H1 (cell line): Measurements from ENCODE around the gene SP7. TPM values are rescaled to one million over a fixed set of nuclear protein-coding genes. Genes with fewer than 3 reads are reported as not detected.

Source experiments
- CTCF ChIA-PET: fragments of 300-600 bp; sonication (Branson Sonifier 250); formaldehyde crosslinking; loops from one replicate; lab custom pipeline; 2021; ENCODE audit not compliant: partially characterized antibody; lab: Charles Lee
- POLR2A ChIA-PET: fragments of 300-600 bp; sonication (Branson Sonifier 250); formaldehyde crosslinking; loops from one replicate; lab custom pipeline; 2021; ENCODE audit warnings: inconsistent platforms; ENCODE audit not compliant: partially characterized antibody; lab: Charles Lee
- DNase-seq, 2 experiments: peaks; one replicate each; pipeline versions ENCODE4 v3.0.0 to v3.0.0-alpha.2; 2010 to 2022; ENCODE audit warnings: low spot score in 2 of 2, low read depth in 1 of 2, mixed read lengths in 1 of 2
- FAIRE-seq: peaks from 2 replicates; lab custom pipeline; 2011; peaks lifted over from hg19 to GRCh38; lab: Jason Lieb, UNC
- H2AFZ ChIP-seq: 2 replicates; pipeline ENCODE4 v1.8.1; 2012; ENCODE audit warnings: low read length, inconsistent platforms
- H2AK5ac ChIP-seq: 2 replicates; pipeline ENCODE4 v1.6.1; 2013; ENCODE audit warnings: low read depth, low read length
- H2BK120ac ChIP-seq: replicated peaks from 2 replicates; pipeline ENCODE3; 2013; ENCODE audit warnings: low read depth, low read length, inconsistent platforms
- H2BK12ac ChIP-seq: 2 replicates; pipeline ENCODE4 v1.6.1; 2013; ENCODE audit warnings: low read depth, low read length
- H2BK15ac ChIP-seq: 2 replicates; pipeline ENCODE4 v1.6.1; 2013; ENCODE audit warnings: low read length
- H2BK20ac ChIP-seq: 2 replicates; pipeline ENCODE4 v1.6.1; 2013; ENCODE audit warnings: low read length
- H2BK5ac ChIP-seq: 2 replicates; pipeline ENCODE4 v1.6.1; 2013; ENCODE audit warnings: low read depth, low read length
- H3K14ac ChIP-seq: 2 replicates; pipeline ENCODE4 v1.6.1; 2013; ENCODE audit warnings: inconsistent platforms; ENCODE audit not compliant: insufficient read length
- H3K18ac ChIP-seq: 2 replicates; pipeline ENCODE4 v1.6.1; 2013; ENCODE audit warnings: low read length; ENCODE audit errors: extremely low read depth
- H3K23ac ChIP-seq: 2 replicates; pipeline ENCODE4 v1.6.1; 2013; ENCODE audit warnings: inconsistent platforms; ENCODE audit not compliant: insufficient read length
- H3K23me2 ChIP-seq: 2 replicates; pipeline ENCODE4 v1.6.1; 2013; ENCODE audit warnings: low read depth, low read length
- H3K27ac ChIP-seq: 2 replicates; pipeline ENCODE4 v1.6.1; 2011; ENCODE audit warnings: low read depth, low read length, inconsistent platforms
- H3K27me3 ChIP-seq, 4 experiments: replicated peaks in 1 of 4; 1 replicate in 1 of 4; 2 replicates in 3 of 4; pipeline versions ENCODE4 v1.6.1 to v1.8.1; 2011 to 2013; ENCODE audit warnings: low read length in 3 of 4, mild to moderate bottlenecking in 3 of 4, inconsistent platforms in 2 of 4, mixed read lengths in 2 of 4, moderate library complexity in 1 of 4; ENCODE audit not compliant: control insufficient read depth in 3 of 4, insufficient read depth in 3 of 4; ENCODE audit errors: extremely low read depth in 1 of 4
- H3K36me3 ChIP-seq, 4 experiments: 2 replicates each; pipeline versions ENCODE4 v1.6.1 to v1.8.1; 2011 to 2013; ENCODE audit warnings: mild to moderate bottlenecking in 4 of 4, low read length in 3 of 4, moderate library complexity in 2 of 4, control low read depth in 1 of 4, inconsistent platforms in 1 of 4; ENCODE audit not compliant: insufficient read depth in 4 of 4, control insufficient read depth in 2 of 4
- H3K4ac ChIP-seq: replicated peaks from 2 replicates; pipeline ENCODE3; 2013; ENCODE audit warnings: low read length, low read depth, mixed read lengths, inconsistent platforms; ENCODE audit not compliant: insufficient read length
- H3K4me1 ChIP-seq, 4 experiments: replicated peaks in 1 of 4; 1 replicate in 1 of 4; 2 replicates in 3 of 4; pipeline versions ENCODE4 v1.6.1 to v1.8.1; 2011 to 2013; ENCODE audit warnings: low read length in 3 of 4, inconsistent platforms in 2 of 4, mixed read lengths in 1 of 4; ENCODE audit not compliant: insufficient read depth in 4 of 4, control insufficient read depth in 3 of 4
- H3K4me2 ChIP-seq, 2 experiments: 2 replicates each; pipeline versions ENCODE4 v1.6.1 to v1.8.1; 2011 to 2013; ENCODE audit warnings: low read depth in 2 of 2, low read length in 2 of 2, control low read depth in 1 of 2, inconsistent platforms in 1 of 2, mild to moderate bottlenecking in 1 of 2; ENCODE audit not compliant: insufficient read depth in 1 of 2
- H3K4me3 ChIP-seq, 4 experiments: fragments of 200-600, 300-600 bp in 1 of 4; sonication (generic), shearing (Covaris generic), sonication (Bioruptor Twin) in 1 of 4; 2 replicates each; pipeline versions ENCODE4 v1.5.1 to v1.8.1; 2011 to 2016; ENCODE audit warnings: low read length in 4 of 4, low read depth in 3 of 4, control low read depth in 2 of 4, inconsistent platforms in 2 of 4, mild to moderate bottlenecking in 2 of 4, mixed read lengths in 1 of 4, moderate library complexity in 1 of 4; ENCODE audit not compliant: insufficient read depth in 2 of 4; ENCODE audit errors: extremely low read depth in 1 of 4
- H3K56ac ChIP-seq: replicated peaks from 2 replicates; pipeline ENCODE3; 2013; ENCODE audit warnings: low read depth, mild to moderate bottlenecking, mixed read lengths, low read length, inconsistent platforms; ENCODE audit not compliant: insufficient read length
- H3K79me1 ChIP-seq: 2 replicates; pipeline ENCODE4 v1.6.1; 2013; ENCODE audit warnings: low read depth, low read length, control low read depth
- H3K79me2 ChIP-seq, 2 experiments: 2 replicates each; pipeline versions ENCODE4 v1.6.1 to v1.8.1; 2012 to 2013; ENCODE audit warnings: low read length in 2 of 2, mild to moderate bottlenecking in 2 of 2, inconsistent platforms in 1 of 2; ENCODE audit not compliant: insufficient read depth in 2 of 2, control insufficient read depth in 1 of 2
- H3K9ac ChIP-seq, 4 experiments: replicated peaks in 1 of 4; 1 replicate in 1 of 4; 2 replicates in 3 of 4; pipeline versions ENCODE4 v1.6.1 to v1.8.1; 2011 to 2013; ENCODE audit warnings: low read depth in 3 of 4, low read length in 3 of 4, control low read depth in 2 of 4, mild to moderate bottlenecking in 2 of 4, moderate library complexity in 2 of 4, inconsistent platforms in 1 of 4; ENCODE audit errors: extremely low read depth in 1 of 4
- H3K9me3 ChIP-seq, 2 experiments: 2 replicates each; pipeline versions ENCODE4 v1.6.1 to v1.8.1; 2012 to 2013; ENCODE audit warnings: mild to moderate bottlenecking in 2 of 2, moderate library complexity in 2 of 2, control low read depth in 1 of 2, inconsistent platforms in 1 of 2, low read depth in 1 of 2, low read length in 1 of 2, mixed read lengths in 1 of 2; ENCODE audit not compliant: insufficient read depth in 2 of 2
- H4K20me1 ChIP-seq, 2 experiments: replicated peaks in 1 of 2; 2 replicates each; pipeline versions ENCODE3 to v1.8.1; 2011 to 2013; ENCODE audit warnings: inconsistent platforms in 2 of 2, low read length in 2 of 2, mild to moderate bottlenecking in 1 of 2; ENCODE audit not compliant: insufficient read depth in 2 of 2, control insufficient read depth in 1 of 2
- H4K5ac ChIP-seq: 2 replicates; pipeline ENCODE4 v1.6.1; 2013; ENCODE audit warnings: low read length, low read depth, mixed read lengths, inconsistent platforms; ENCODE audit not compliant: insufficient read length
- H4K8ac ChIP-seq: 2 replicates; pipeline ENCODE4 v1.8.0; 2013; ENCODE audit warnings: mild to moderate bottlenecking, moderate library complexity, low read length, inconsistent platforms; ENCODE audit not compliant: insufficient read depth; ENCODE audit errors: extremely low read depth
- H4K91ac ChIP-seq: replicated peaks from 2 replicates; pipeline ENCODE3; 2013; ENCODE audit warnings: low read length, mixed read lengths, inconsistent platforms; ENCODE audit not compliant: insufficient read length
- CBX5 ChIP-seq: fragments of 300-800, 300-1000 bp; sonication (generic); IDR thresholded peaks from 2 replicates; pipeline ENCODE4 v1.7.1; 2016; ENCODE audit warnings: antibody characterized with exemption, low read length, low read depth
- CHD1 ChIP-seq: IDR thresholded peaks from 2 replicates; pipeline ENCODE4 v1.6.1; 2012; ENCODE audit warnings: low read depth, low read length, improper control_type of control experiment
- EP300 ChIP-seq, 2 experiments: IDR thresholded peaks; 1 replicate in 1 of 2; 2 replicates in 1 of 2; pipeline ENCODE4 v1.6.1; 2011 to 2012; ENCODE audit warnings: low read depth in 2 of 2, low read length in 2 of 2, mild to moderate bottlenecking in 2 of 2, borderline replicate concordance in 1 of 2, inconsistent platforms in 1 of 2, moderate library complexity in 1 of 2
- GABPA ChIP-seq: IDR thresholded peaks from 2 replicates; pipeline ENCODE4 v1.6.1; 2011; ENCODE audit warnings: mild to moderate bottlenecking, low read length, moderate library complexity, borderline replicate concordance; ENCODE audit not compliant: insufficient read depth
- HDAC2 ChIP-seq, 2 experiments: fragments of 300-600 bp in 1 of 2; sonication (generic) in 1 of 2; IDR thresholded peaks; 2 replicates each; pipeline ENCODE4 v1.6.1; 2011 to 2012; ENCODE audit warnings: low read depth in 2 of 2, low read length in 2 of 2, mild to moderate bottlenecking in 2 of 2, moderate library complexity in 2 of 2, borderline replicate concordance in 1 of 2, inconsistent platforms in 1 of 2
- HDAC6 ChIP-seq: IDR thresholded peaks from one replicate; pipeline ENCODE4 v1.7.1; 2012; ENCODE audit warnings: low read depth, mild to moderate bottlenecking, inconsistent platforms, low read length, moderate library complexity
- KDM1A ChIP-seq: fragments of 200-600, 300-600 bp; sonication (generic); IDR thresholded peaks from 2 replicates; pipeline ENCODE4 v1.7.1; 2016; ENCODE audit warnings: mild to moderate bottlenecking, low read length, borderline replicate concordance
- NRF1 ChIP-seq: IDR thresholded peaks from 2 replicates; pipeline ENCODE4 v1.6.1; 2011; ENCODE audit warnings: mild to moderate bottlenecking, low read depth, low read length, improper control_type of control experiment
- POLR2AphosphoS5 ChIP-seq: IDR thresholded peaks from 2 replicates; pipeline ENCODE4 v1.6.1; 2011; ENCODE audit warnings: low read depth, low read length
- RFX5 ChIP-seq: IDR thresholded peaks from 2 replicates; pipeline ENCODE4 v1.6.1; 2011; ENCODE audit warnings: low read depth, low read length, improper control_type of control experiment, borderline replicate concordance
- SIN3A ChIP-seq, 2 experiments: IDR thresholded peaks in 1 of 2; conservative IDR thresholded peaks in 1 of 2; 2 replicates each; pipeline ENCODE4 v1.6.1; 2011 to 2012; ENCODE audit warnings: low read length in 2 of 2, improper control_type of control experiment in 1 of 2, low read depth in 1 of 2, mild to moderate bottlenecking in 1 of 2
- SP4 ChIP-seq: IDR thresholded peaks from 2 replicates; pipeline ENCODE4 v1.6.1; 2012; ENCODE audit warnings: low read length, inconsistent platforms
- TBP ChIP-seq: IDR thresholded peaks from 2 replicates; pipeline ENCODE4 v1.6.1; 2011; ENCODE audit warnings: low read depth, low read length, improper control_type of control experiment
- ZNF274 ChIP-seq: IDR thresholded peaks from 2 replicates; pipeline ENCODE4 v1.7.0; 2012; ENCODE audit warnings: low read length, borderline replicate concordance; ENCODE audit errors: extremely low read depth
- WGBS, 2 experiments: shearing (Covaris generic) in 1 of 2; methylation state at CpG; one replicate each; pipeline versions ENCODE4 v1.1.6 to v1.1.7; 2013 to 2015; ENCODE audit warnings: low lambda C conversion rate in 2 of 2, mixed read lengths in 2 of 2, inconsistent platforms in 1 of 2, low coverage in 1 of 2, missing lambda C conversion rate in 1 of 2; ENCODE audit not compliant: insufficient replicate concordance in 2 of 2, insufficient coverage in 1 of 2, insufficient read length in 1 of 2; ENCODE audit errors: extremely low coverage in 1 of 2, missing lambda C conversion rate in 1 of 2; 5-methylcytosine and 5-hydroxymethylcytosine counted together
- polyA plus RNA-seq, 7 experiments: library from polyadenylated mRNA; depleted of rRNA in 3 of 7; stranded (reverse) in 5 of 7; unstranded in 2 of 7; fragments of >200 nt in 5 of 7; fragments of 200-250 nt in 2 of 7; gene quantifications; 1 replicate in 5 of 7; 2 replicates in 1 of 7; 4 replicates in 1 of 7; pipeline versions ENCODE4 v1.2.1 to v1.2.3, GENCODE V29; 2011 to 2013; ENCODE audit warnings: missing spikeins in 2 of 7, mixed read lengths in 2 of 7
- total RNA-seq: library from RNA; stranded (reverse); fragmentation: NEBNext Ultra II Directional; extraction: Animal tissue kit (Norgen Biotek cat#: 25700); gene quantifications from 2 replicates; pipeline ENCODE4 v1.2.1, GENCODE V29; 2021

The SP7 gene
- total and polyA plus RNA-seq, 2 of the 8 experiments (the other 6 are each of a cell fraction or from before 2014, with no cell fraction given) = 0.12 to 0.13 TPM

GRCh38 chr12:53347905-53348304 is 11.8 kb upstream of the SP7 start:
- FAIRE-seq (no peak), DNase-seq (no peak)
- Histone ChIP-seq H3K4me2 (no peak overlapping the region), H3K18ac (no peak overlapping the region), H3K79me2 (no peaks in the 10 kb centered on the region), H3K4me1 (peaks cover 0 to 15% (median 8%) of the 10 kb centered on the region in 4 experiments; a peak in 5 of 7 replicates), H3K23me2 (peaks cover 3% of the 10 kb centered on the region; the same call in 1 of the 2 replicates), H4K5ac (no peak overlapping the region), H2BK20ac (no peak overlapping the region), H4K91ac (no peak overlapping the region), H2BK12ac (no peak overlapping the region), H3K4ac (no peak overlapping the region), H2BK5ac (no peak overlapping the region), H3K27ac (no peak overlapping the region), H3K23ac (no peak overlapping the region), H2BK120ac (no peak overlapping the region), H2AK5ac (no peak overlapping the region), H3K4me3 (no peak overlapping the region), H3K9ac (no peak overlapping the region), H4K20me1 (no peaks in the 10 kb centered on the region), H2BK15ac (no peak overlapping the region), H3K27me3 (peaks cover 3 to 13% (median 5%) of the 10 kb centered on the region in 4 experiments; a peak in 4 of 7 replicates), H3K14ac (no peak overlapping the region), H3K56ac (no peak overlapping the region), H3K36me3 (no peaks in the 10 kb centered on the region), H3K79me1 (no peaks in the 10 kb centered on the region), H4K8ac (no peak overlapping the region), H3K9me3 (no peaks in the 10 kb centered on the region), H2AFZ (no peak overlapping the region)
- POLR2A ChIA-PET = interaction anchor here (0.6 to 1.4 kb wide), 4 partner anchors 32 to 142 kb away, joined by 3 to 6 read pairs (median 4); no protein-coding TSS in a partner anchor
- WGBS, 2 experiments = 86% methylated on average over 4 of the region's 4 CpGs; no CpG with 5 or more reads in 1 of the 2 experiments
- CTCF ChIA-PET = interaction anchor here (0.7 to 21.3 kb wide), 8 partner anchors 19 to 162 kb away, joined by 3 to 381 read pairs (median 5); partner anchors contain the start of genes AAAS and SP7
- TF ChIP-seq GABPA = no peak
- no peak for TF ChIP-seq RFX5
- no peak for TF ChIP-seq EP300 (IDR thresholded peaks at IDR 0.05; ENCODE audit: borderline replicate concordance in 1 of 2, low read depth in 2 of 2, low read length in 2 of 2)
- no peak for TF ChIP-seq ZNF274
- TF ChIP-seq CHD1 = no peak
- no peak for TF ChIP-seq HDAC2 (IDR thresholded peaks at IDR 0.05; ENCODE audit: borderline replicate concordance in 1 of 2, low read depth in 2 of 2, low read length in 2 of 2)
- TF ChIP-seq CBX5 = no peak
- TF ChIP-seq SIN3A (conservative IDR thresholded peaks at IDR 0.05 in 1 of 2, IDR thresholded peaks at IDR 0.05 in 1 of 2; ENCODE audit: low read depth in 1 of 2, low read length in 2 of 2) = no peak
- no peak for TF ChIP-seq KDM1A
- no peak for TF ChIP-seq HDAC6
- TF ChIP-seq NRF1 = no peak
- no peak for TF ChIP-seq POLR2AphosphoS5
- TF ChIP-seq TBP = no peak
- TF ChIP-seq SP4 = no peak
